ENCODE results near the gene MSH3.
"Not testable (repeated sequence)": the region's sequence is repeated elsewhere in the genome, so short reads cannot be mapped to it uniquely, and the experiment has no call there.

MSH3 gene

GRCh38 chr5:80816590-80816989 lies 162.1 kb downstream of the MSH3 start:
- DNase-seq (ENCODE audit: low read depth, low spot score) = no peak
- H3K36me3 ChIP-seq (ENCODE audit: insufficient read depth, insufficient read length, low read length) = no peaks in the 10 kb centered on the region
- no peak for TF ChIP-seq YY1 (IDR thresholded peaks at IDR 0.05; ENCODE audit: insufficient read depth, insufficient read length)
- TF ChIP-seq SUZ12 (IDR thresholded peaks at IDR 0.05; ENCODE audit: extremely low read depth, insufficient read depth, insufficient read length) = no peak
- H3K9ac ChIP-seq (ENCODE audit: insufficient read length, low read depth) = no peak overlapping the region
- H3K4me3 ChIP-seq (ENCODE audit: insufficient read length, low read depth) = no peak overlapping the region
- no peaks in the 10 kb centered on the region for H3K9me3 ChIP-seq (ENCODE audit: insufficient read depth, low read length)
- no peaks in the 10 kb centered on the region for H3K27me3 ChIP-seq (ENCODE audit: insufficient read depth, insufficient read length)
- H3K4me1 ChIP-seq (ENCODE audit: insufficient read depth, insufficient read length) = no peaks in the 10 kb centered on the region

GRCh38 chr5:80820685-80821084 lies 166.2 kb downstream of the MSH3 start:
- TF ChIP-seq ZNF274 (IDR thresholded peaks at IDR 0.05; ENCODE audit: low read depth, low read length) = no peak
- no peak for TF ChIP-seq YY1 (IDR thresholded peaks at IDR 0.05; ENCODE audit: insufficient read depth, insufficient read length)
- TF ChIP-seq SUZ12 (IDR thresholded peaks at IDR 0.05; ENCODE audit: extremely low read depth, insufficient read depth, insufficient read length) = no peak
- H3K4me1 ChIP-seq (ENCODE audit: insufficient read depth, insufficient read length) = no peaks in the 10 kb centered on the region
- H3K4me3 ChIP-seq (ENCODE audit: insufficient read length, low read depth) = no peak overlapping the region
- no peaks in the 10 kb centered on the region for H3K36me3 ChIP-seq (ENCODE audit: insufficient read depth, insufficient read length, low read length)
- peaks cover 6% of the 10 kb centered on the region for H3K9me3 ChIP-seq (ENCODE audit: insufficient read depth, low read length)
- DNase-seq (ENCODE audit: low read depth, low spot score) = peak; percentile 1
- no peaks in the 10 kb centered on the region for H3K27me3 ChIP-seq (ENCODE audit: insufficient read depth, insufficient read length)
- H3K9ac ChIP-seq (ENCODE audit: insufficient read length, low read depth) = no peak overlapping the region

- no peak overlapping the region for H3K4me3 ChIP-seq (ENCODE audit: insufficient read length, low read depth)
- no peaks in the 10 kb centered on the region for H3K36me3 ChIP-seq (ENCODE audit: insufficient read depth, insufficient read length, low read length)
- H3K4me1 ChIP-seq (ENCODE audit: insufficient read depth, insufficient read length) = no peaks in the 10 kb centered on the region
- H3K9me3 ChIP-seq (ENCODE audit: insufficient read depth, low read length) = peaks cover 6% of the 10 kb centered on the region
- no peak overlapping the region for H3K9ac ChIP-seq (ENCODE audit: insufficient read length, low read depth)
- TF ChIP-seq YY1 (IDR thresholded peaks at IDR 0.05; ENCODE audit: insufficient read depth, insufficient read length) = no peak
- TF ChIP-seq SUZ12 (IDR thresholded peaks at IDR 0.05; ENCODE audit: extremely low read depth, insufficient read depth, insufficient read length) = no peak
- no peak for TF ChIP-seq ZNF274 (IDR thresholded peaks at IDR 0.05; ENCODE audit: low read depth, low read length)
- no peak for DNase-seq (ENCODE audit: low read depth, low spot score)
- H3K27me3 ChIP-seq (ENCODE audit: insufficient read depth, insufficient read length) = no peaks in the 10 kb centered on the region
These were observed 168.2 kb downstream of the MSH3 start for GRCh38 chr5:80822640-80823039.

GRCh38 chr5:80824159-80824558 lies 169.7 kb downstream of the MSH3 start:
- H3K27me3 ChIP-seq (ENCODE audit: insufficient read depth, insufficient read length); H3K4me1 ChIP-seq (ENCODE audit: insufficient read depth, insufficient read length); H3K9ac ChIP-seq (ENCODE audit: insufficient read length, low read depth); DNase-seq (ENCODE audit: low read depth, low spot score); H3K36me3 ChIP-seq (ENCODE audit: insufficient read depth, insufficient read length, low read length); H3K4me3 ChIP-seq (ENCODE audit: insufficient read length, low read depth): not testable (repeated sequence)
- H3K9me3 ChIP-seq (ENCODE audit: insufficient read depth, low read length) = peaks cover 20% of the 10 kb centered on the region

- Histone ChIP-seq H3K9me3 (ENCODE audit: insufficient read depth, low read length) (peaks cover 24% of the 10 kb centered on the region), H3K27me3 (ENCODE audit: insufficient read depth, insufficient read length) (no peaks in the 10 kb centered on the region), H3K9ac (ENCODE audit: insufficient read length, low read depth) (no peak overlapping the region), H3K4me3 (ENCODE audit: insufficient read length, low read depth) (no peak overlapping the region), H3K4me1 (ENCODE audit: insufficient read depth, insufficient read length) (no peaks in the 10 kb centered on the region), H3K36me3 (ENCODE audit: insufficient read depth, insufficient read length, low read length) (no peaks in the 10 kb centered on the region)
- no peak for DNase-seq (ENCODE audit: low read depth, low spot score)
- TF ChIP-seq ZNF274 (IDR thresholded peaks at IDR 0.05; ENCODE audit: low read depth, low read length) (no peak), YY1 (IDR thresholded peaks at IDR 0.05; ENCODE audit: insufficient read depth, insufficient read length) (no peak), SUZ12 (IDR thresholded peaks at IDR 0.05; ENCODE audit: extremely low read depth, insufficient read depth, insufficient read length) (no peak)
These were observed 171.5 kb downstream of the MSH3 start for GRCh38 chr5:80825786-80826460.

- TF ChIP-seq YY1 (IDR thresholded peaks at IDR 0.05; ENCODE audit: insufficient read depth, insufficient read length) = no peak
- no peak for TF ChIP-seq ZNF274 (IDR thresholded peaks at IDR 0.05; ENCODE audit: low read depth, low read length)
- no peak for TF ChIP-seq SUZ12 (IDR thresholded peaks at IDR 0.05; ENCODE audit: extremely low read depth, insufficient read depth, insufficient read length)
- no peaks in the 10 kb centered on the region for H3K9me3 ChIP-seq (ENCODE audit: insufficient read depth, low read length)
- no peaks in the 10 kb centered on the region for H3K36me3 ChIP-seq (ENCODE audit: insufficient read depth, insufficient read length, low read length)
- H3K27me3 ChIP-seq (ENCODE audit: insufficient read depth, insufficient read length) = no peaks in the 10 kb centered on the region
- no peak overlapping the region for H3K4me3 ChIP-seq (ENCODE audit: insufficient read length, low read depth)
- no peak overlapping the region for H3K9ac ChIP-seq (ENCODE audit: insufficient read length, low read depth)
- no peak for DNase-seq (ENCODE audit: low read depth, low spot score)
- no peaks in the 10 kb centered on the region for H3K4me1 ChIP-seq (ENCODE audit: insufficient read depth, insufficient read length)
These were observed 180.3 kb downstream of the MSH3 start for GRCh38 chr5:80834710-80835109.

GRCh38 chr5:80835128-80835527 lies 180.7 kb downstream of the MSH3 start:
- TF ChIP-seq SUZ12 (IDR thresholded peaks at IDR 0.05; ENCODE audit: extremely low read depth, insufficient read depth, insufficient read length) = no peak
- TF ChIP-seq ZNF274 (IDR thresholded peaks at IDR 0.05; ENCODE audit: low read depth, low read length) = no peak
- TF ChIP-seq YY1 (IDR thresholded peaks at IDR 0.05; ENCODE audit: insufficient read depth, insufficient read length) = no peak
- no peaks in the 10 kb centered on the region for H3K36me3 ChIP-seq (ENCODE audit: insufficient read depth, insufficient read length, low read length)
- no peaks in the 10 kb centered on the region for H3K27me3 ChIP-seq (ENCODE audit: insufficient read depth, insufficient read length)
- H3K9ac ChIP-seq (ENCODE audit: insufficient read length, low read depth) = no peak overlapping the region
- H3K4me3 ChIP-seq (ENCODE audit: insufficient read length, low read depth) = no peak overlapping the region
- DNase-seq (ENCODE audit: low read depth, low spot score) = no peak
- no peaks in the 10 kb centered on the region for H3K4me1 ChIP-seq (ENCODE audit: insufficient read depth, insufficient read length)
- H3K9me3 ChIP-seq (ENCODE audit: insufficient read depth, low read length) = no peaks in the 10 kb centered on the region
